Measurements from ENCODE around the gene ZFAND2B. TPM values are rescaled to one million over a fixed set of nuclear protein-coding genes. Genes with fewer than 3 reads are reported as not detected.
"Not testable (repeated sequence)": the region's sequence is repeated elsewhere in the genome, so short reads cannot be mapped to it uniquely, and the experiment has no call there.

ZFAND2B gene
- polyA plus RNA-seq, 1 of the 3 experiments (the other 2 are of a cell fraction): 39.9 TPM

GRCh38 chr2:219200502-219201326 is 5.9 kb upstream of the ZFAND2B start:
- POLR2A ChIA-PET: interaction anchor here (0.8 kb wide), 1 partner anchor 13 kb away, joined by 3 read pairs; no protein-coding TSS in a partner anchor
- WGBS (ENCODE audit: low lambda C conversion rate): 84% methylated on average over 22 of the region's 26 CpGs
- not testable (repeated sequence) for H3K4me3 ChIP-seq (ENCODE audit: low read depth in 2 of 2, low read length in 1 of 2)

DNA sequence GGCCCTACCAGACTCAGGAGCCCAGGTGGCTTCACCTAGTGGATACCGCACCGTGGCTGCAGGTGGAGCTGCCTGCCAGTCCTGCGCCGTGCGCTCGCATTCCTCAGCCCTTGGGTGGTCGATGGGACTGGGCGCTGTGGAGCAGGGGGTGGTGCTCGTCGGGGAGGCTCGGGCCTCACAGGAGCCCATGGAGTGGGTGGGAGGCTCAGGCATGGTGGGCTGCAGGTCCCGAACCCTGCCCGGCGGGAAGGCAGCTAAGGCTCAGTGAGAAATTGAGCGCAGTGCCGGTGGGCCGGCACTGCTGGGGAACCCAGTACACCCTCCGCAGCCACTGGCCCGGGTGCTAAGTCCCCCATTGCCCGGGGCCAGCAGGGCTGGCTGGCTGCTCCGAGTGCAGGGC is 5.3 kb upstream of the ZFAND2B start:
- H3F3A ChIP-seq (replicated peaks; ENCODE audit: insufficient read depth); H3K9me2 ChIP-seq; DNase-seq; H3K79me2 ChIP-seq (ENCODE audit: insufficient read depth); H3K27me3 ChIP-seq (ENCODE audit: insufficient read depth); H3K4me3 ChIP-seq (ENCODE audit: low read depth in 2 of 2, low read length in 1 of 2); H4K20me1 ChIP-seq (ENCODE audit: insufficient read depth); H3K9ac ChIP-seq; H3K4me2 ChIP-seq; H3K27ac ChIP-seq (ENCODE audit: low read depth in 2 of 2, low read length in 1 of 2); H3K4me1 ChIP-seq (ENCODE audit: control insufficient read depth in 1 of 2, insufficient read depth in 2 of 2, low read depth in 1 of 2, low read length in 1 of 2); H2AFZ ChIP-seq (ENCODE audit: low read depth); H3K36me3 ChIP-seq (replicated peaks in 1 of 2; ENCODE audit: control insufficient read depth in 1 of 2, insufficient read depth in 2 of 2, low read length in 1 of 2); H3K9me3 ChIP-seq: not testable (repeated sequence)
- WGBS (ENCODE audit: low lambda C conversion rate): 100% methylated on average over 2 of the region's 21 CpGs
- ChIA-PET POLR2A (interaction anchor here (0.8 kb wide), 1 partner anchor 12 kb away, joined by 3 read pairs; no protein-coding TSS in a partner anchor), CTCF (interaction anchor here (1.2 to 2.4 kb wide), 3 partner anchors 12 to 42 kb away, joined by 3 to 10 read pairs (median 3); partner anchors contain the start of gene NHEJ1)

More at GRCh38 chr2:219200502-219201326, 5.9 kb upstream of the ZFAND2B start:
- not testable (repeated sequence) for H3K9ac ChIP-seq; H3K27ac ChIP-seq (ENCODE audit: low read depth in 2 of 2, low read length in 1 of 2); H3K4me1 ChIP-seq (ENCODE audit: control insufficient read depth in 1 of 2, insufficient read depth in 2 of 2, low read depth in 1 of 2, low read length in 1 of 2); H3K79me2 ChIP-seq (ENCODE audit: insufficient read depth); H3K4me2 ChIP-seq; H3K9me2 ChIP-seq; H2AFZ ChIP-seq (ENCODE audit: low read depth); H3K27me3 ChIP-seq (ENCODE audit: insufficient read depth); H4K20me1 ChIP-seq (ENCODE audit: insufficient read depth); DNase-seq; H3K9me3 ChIP-seq; H3F3A ChIP-seq (replicated peaks; ENCODE audit: insufficient read depth); H3K36me3 ChIP-seq (replicated peaks in 1 of 2; ENCODE audit: control insufficient read depth in 1 of 2, insufficient read depth in 2 of 2, low read length in 1 of 2)
- CTCF ChIA-PET: interaction anchor here (1.2 to 2.4 kb wide), 3 partner anchors 13 to 41 kb away, joined by 3 to 10 read pairs (median 9); partner anchors contain the start of gene NHEJ1

DNA sequence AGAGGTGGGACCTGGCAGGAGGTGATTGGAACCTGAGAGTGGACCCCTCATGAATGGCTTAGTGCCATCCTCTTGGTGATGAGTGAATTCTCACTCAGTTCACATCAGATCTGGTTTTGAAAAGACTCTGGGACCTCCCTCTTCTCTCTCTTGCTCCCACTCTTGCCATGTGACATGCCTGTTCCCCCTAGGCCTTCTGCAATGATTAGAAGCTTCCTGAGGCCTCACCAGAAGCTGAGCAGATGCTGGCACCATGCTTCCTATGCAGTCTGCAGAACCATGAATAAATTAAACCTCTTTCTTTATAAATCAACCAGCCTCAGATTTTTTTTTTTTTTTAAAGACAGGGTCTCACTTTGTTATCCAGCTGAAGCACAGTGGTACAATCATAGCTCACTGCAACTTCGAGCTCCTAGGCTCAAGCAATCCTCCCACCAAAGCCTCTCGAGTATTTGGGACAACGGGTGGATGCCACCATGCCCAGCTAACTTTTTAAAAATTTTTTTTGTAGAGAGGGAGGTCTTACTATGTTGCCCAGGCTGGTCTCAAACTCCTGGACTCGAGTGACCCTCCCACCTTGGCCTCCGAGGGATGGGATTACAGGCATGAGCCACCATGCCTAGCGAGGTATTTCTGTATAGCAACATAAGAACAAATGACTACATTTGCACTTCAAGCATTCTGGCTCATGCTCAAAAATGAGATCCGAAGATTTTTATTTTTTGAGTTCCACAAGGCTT is 2.0 kb upstream of the ZFAND2B start:
- Histone ChIP-seq H3F3A (replicated peaks; ENCODE audit: insufficient read depth) (peaks cover 15% of the 10 kb centered on the region), H3K9me2 (no peaks in the 10 kb centered on the region), H3K27me3 (ENCODE audit: insufficient read depth) (no peaks in the 10 kb centered on the region), H3K9me3 (no peaks in the 10 kb centered on the region), H3K4me3 (ENCODE audit: low read depth in 2 of 2, low read length in 1 of 2) (no peak overlapping the region), H2AFZ (ENCODE audit: low read depth) (no peak overlapping the region), H4K20me1 (ENCODE audit: insufficient read depth) (no peaks in the 10 kb centered on the region), H3K9ac (no peak overlapping the region), H3K4me2 (no peak overlapping the region), H3K27ac (ENCODE audit: low read depth in 2 of 2, low read length in 1 of 2) (no peak overlapping the region), H3K79me2 (ENCODE audit: insufficient read depth) (no peaks in the 10 kb centered on the region), H3K36me3 (replicated peaks in 1 of 2; ENCODE audit: control insufficient read depth in 1 of 2, insufficient read depth in 2 of 2, low read length in 1 of 2) (peaks cover 9 to 14% of the 10 kb centered on the region in 2 experiments), H3K4me1 (ENCODE audit: control insufficient read depth in 1 of 2, insufficient read depth in 2 of 2, low read depth in 1 of 2, low read length in 1 of 2) (peaks cover 13 to 20% of the 10 kb centered on the region in 2 experiments; a peak in 3 of 4 replicates)
- no peak for DNase-seq
- CTCF ChIA-PET: interaction anchor here (0.7 to 1.0 kb wide), 3 partner anchors 41 to 50 kb away, joined by 3 read pairs; partner anchors contain the start of genes GLB1L, NHEJ1 and STK16
- TF ChIP-seq MXI1 (IDR thresholded peaks at IDR 0.05; ENCODE audit: low read depth, low read length): no peak
- TF ChIP-seq FOXJ3 (CRISPR knock-in tag; IDR thresholded peaks at IDR 0.05): no peak
- no peak for TF ChIP-seq RXRA (IDR thresholded peaks at IDR 0.05; ENCODE audit: borderline replicate concordance, low read depth)
- no peak for TF ChIP-seq FOXM1 (IDR thresholded peaks at IDR 0.05; ENCODE audit: low read depth)
- TF ChIP-seq, protein P1, sequence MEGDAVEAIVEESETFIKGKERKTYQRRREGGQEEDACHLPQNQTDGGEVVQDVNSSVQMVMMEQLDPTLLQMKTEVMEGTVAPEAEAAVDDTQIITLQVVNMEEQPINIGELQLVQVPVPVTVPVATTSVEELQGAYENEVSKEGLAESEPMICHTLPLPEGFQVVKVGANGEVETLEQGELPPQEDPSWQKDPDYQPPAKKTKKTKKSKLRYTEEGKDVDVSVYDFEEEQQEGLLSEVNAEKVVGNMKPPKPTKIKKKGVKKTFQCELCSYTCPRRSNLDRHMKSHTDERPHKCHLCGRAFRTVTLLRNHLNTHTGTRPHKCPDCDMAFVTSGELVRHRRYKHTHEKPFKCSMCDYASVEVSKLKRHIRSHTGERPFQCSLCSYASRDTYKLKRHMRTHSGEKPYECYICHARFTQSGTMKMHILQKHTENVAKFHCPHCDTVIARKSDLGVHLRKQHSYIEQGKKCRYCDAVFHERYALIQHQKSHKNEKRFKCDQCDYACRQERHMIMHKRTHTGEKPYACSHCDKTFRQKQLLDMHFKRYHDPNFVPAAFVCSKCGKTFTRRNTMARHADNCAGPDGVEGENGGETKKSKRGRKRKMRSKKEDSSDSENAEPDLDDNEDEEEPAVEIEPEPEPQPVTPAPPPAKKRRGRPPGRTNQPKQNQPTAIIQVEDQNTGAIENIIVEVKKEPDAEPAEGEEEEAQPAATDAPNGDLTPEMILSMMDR (IDR thresholded peaks at IDR 0.05): no peak
- 70% methylated on average over 7 of the region's 7 CpGs for WGBS (ENCODE audit: low lambda C conversion rate)
- POLR2A ChIA-PET: no interaction called here

Data from SK-N-SH (cell line).